ENCODE measurements around the gene MDH2.

- TF ChIP-seq, protein P1, sequence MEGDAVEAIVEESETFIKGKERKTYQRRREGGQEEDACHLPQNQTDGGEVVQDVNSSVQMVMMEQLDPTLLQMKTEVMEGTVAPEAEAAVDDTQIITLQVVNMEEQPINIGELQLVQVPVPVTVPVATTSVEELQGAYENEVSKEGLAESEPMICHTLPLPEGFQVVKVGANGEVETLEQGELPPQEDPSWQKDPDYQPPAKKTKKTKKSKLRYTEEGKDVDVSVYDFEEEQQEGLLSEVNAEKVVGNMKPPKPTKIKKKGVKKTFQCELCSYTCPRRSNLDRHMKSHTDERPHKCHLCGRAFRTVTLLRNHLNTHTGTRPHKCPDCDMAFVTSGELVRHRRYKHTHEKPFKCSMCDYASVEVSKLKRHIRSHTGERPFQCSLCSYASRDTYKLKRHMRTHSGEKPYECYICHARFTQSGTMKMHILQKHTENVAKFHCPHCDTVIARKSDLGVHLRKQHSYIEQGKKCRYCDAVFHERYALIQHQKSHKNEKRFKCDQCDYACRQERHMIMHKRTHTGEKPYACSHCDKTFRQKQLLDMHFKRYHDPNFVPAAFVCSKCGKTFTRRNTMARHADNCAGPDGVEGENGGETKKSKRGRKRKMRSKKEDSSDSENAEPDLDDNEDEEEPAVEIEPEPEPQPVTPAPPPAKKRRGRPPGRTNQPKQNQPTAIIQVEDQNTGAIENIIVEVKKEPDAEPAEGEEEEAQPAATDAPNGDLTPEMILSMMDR (IDR thresholded peaks at IDR 0.05; ENCODE audit: low read depth, low read length), result no peak
- no peak for TF ChIP-seq EZH2phosphoT487 (IDR thresholded peaks at IDR 0.05; ENCODE audit: low read depth)
Measured at GRCh38 chr7:76066716-76067503, 19.0 kb downstream of the MDH2 start.

Measured in OCI-LY3 (cell line).